MM.1S (cell line): ENCODE data around the gene AIRE.

Experiments
- DNase-seq: peaks from one replicate; pipeline ENCODE4 v3.0.0-alpha.2; 2015
- H2AFZ ChIP-seq: fragments of 300-600 bp; sonication (generic); 2 replicates; pipeline ENCODE4 v1.6.0; 2016; ENCODE audit warnings: antibody characterized with exemption, low read length
- H3F3A ChIP-seq: fragments of 300-600 bp; sonication (generic); 2 replicates; pipeline ENCODE4 v1.6.1; 2016; ENCODE audit warnings: mild to moderate bottlenecking, antibody characterized with exemption, low read length, moderate library complexity, mixed read lengths; ENCODE audit not compliant: insufficient read depth
- H3K27ac ChIP-seq: fragments of 300-600 bp; sonication (generic); 2 replicates; pipeline ENCODE4 v1.5.1; 2016; ENCODE audit warnings: mild to moderate bottlenecking, low read length
- H3K27me3 ChIP-seq: fragments of 300-600 bp; sonication (generic); replicated peaks from 2 replicates; pipeline ENCODE4 v1.6.0; 2016; ENCODE audit warnings: low read length; ENCODE audit not compliant: insufficient read depth
- H3K36me3 ChIP-seq: fragments of 300-600 bp; sonication (generic); replicated peaks from 2 replicates; pipeline ENCODE4 v1.6.1; 2016; ENCODE audit warnings: mild to moderate bottlenecking, low read length, mixed read lengths; ENCODE audit not compliant: insufficient read depth
- H3K4me1 ChIP-seq: fragments of 300-600 bp; sonication (generic); 2 replicates; pipeline ENCODE4 v1.6.1; 2016; ENCODE audit warnings: low read length, mixed read lengths
- H3K4me2 ChIP-seq: fragments of 300-600 bp; sonication (generic); 2 replicates; pipeline ENCODE4 v1.6.0; 2016; ENCODE audit warnings: low read depth, low read length
- H3K4me3 ChIP-seq: fragments of 300-600 bp; sonication (generic); 2 replicates; pipeline ENCODE4 v1.5.1; 2016; ENCODE audit warnings: low read length, mixed read lengths
- H3K79me2 ChIP-seq: fragments of 300-600 bp; sonication (generic); 2 replicates; pipeline ENCODE4 v1.6.1; 2016; ENCODE audit warnings: mixed run types, low read length, mixed read lengths
- H3K9ac ChIP-seq: fragments of 300-600 bp; sonication (generic); 2 replicates; pipeline ENCODE4 v1.6.1; 2016; ENCODE audit warnings: low read length, mixed read lengths
- H3K9me2 ChIP-seq: fragments of 300-600 bp; sonication (generic); replicated peaks from 2 replicates; pipeline ENCODE4 v1.6.1; 2016; ENCODE audit warnings: mild to moderate bottlenecking, low read length, mixed read lengths; ENCODE audit not compliant: insufficient read depth
- H3K9me3 ChIP-seq: fragments of 300-600 bp; sonication (generic); replicated peaks from 2 replicates; pipeline ENCODE4 v1.6.1; 2016; ENCODE audit warnings: mild to moderate bottlenecking, low read length, mixed read lengths; ENCODE audit not compliant: insufficient read depth
- H4K20me1 ChIP-seq: fragments of 300-600 bp; sonication (generic); 2 replicates; pipeline ENCODE4 v1.6.1; 2016; ENCODE audit warnings: mild to moderate bottlenecking, low read length, moderate library complexity, mixed read lengths; ENCODE audit not compliant: insufficient read depth
- CTCF ChIP-seq: fragments of 300-600 bp; sonication (generic); IDR thresholded peaks from 2 replicates; pipeline ENCODE4 v1.5.1; 2016; ENCODE audit warnings: antibody characterized with exemption, low read length, mixed read lengths
- EZH2 ChIP-seq: fragments of 300-600 bp; sonication (generic); optimal IDR thresholded peaks from 2 replicates; pipeline ENCODE3; 2017; ENCODE audit warnings: low read depth, mild to moderate bottlenecking, antibody characterized with exemption, low read length, mixed read lengths
- EZH2phosphoT487 ChIP-seq: fragments of 300-600 bp; sonication (generic); IDR thresholded peaks from 2 replicates; pipeline ENCODE4 v1.6.1; 2018; ENCODE audit warnings: antibody characterized with exemption, low read length

The AIRE gene

GRCh38 chr21:44269090-44269489 is 16.6 kb upstream of the AIRE start:
- no peaks in the 10 kb centered on the region for H3K4me1 ChIP-seq
- no peaks in the 10 kb centered on the region for H3K36me3 ChIP-seq
- H4K20me1 ChIP-seq = no peaks in the 10 kb centered on the region
- H3K9ac ChIP-seq = no peak overlapping the region
- no peak overlapping the region for H3K27ac ChIP-seq
- DNase-seq = no peak
- H3K4me3 ChIP-seq = no peak overlapping the region
- H3K27me3 ChIP-seq = peaks cover 23% of the 10 kb centered on the region
- no peaks in the 10 kb centered on the region for H3F3A ChIP-seq
- no peak overlapping the region for H2AFZ ChIP-seq
- H3K4me2 ChIP-seq = no peak overlapping the region
- TF ChIP-seq CTCF = no peak
- TF ChIP-seq EZH2phosphoT487 = no peak
- TF ChIP-seq EZH2 = no peak
- H3K79me2 ChIP-seq = no peaks in the 10 kb centered on the region
- no peaks in the 10 kb centered on the region for H3K9me2 ChIP-seq
- H3K9me3 ChIP-seq = no peaks in the 10 kb centered on the region

GRCh38 chr21:44271558-44272283 is 14.0 kb upstream of the AIRE start:
- no peaks in the 10 kb centered on the region for H4K20me1 ChIP-seq
- no peaks in the 10 kb centered on the region for H3K4me1 ChIP-seq
- H3K27ac ChIP-seq = no peak overlapping the region
- no peak overlapping the region for H2AFZ ChIP-seq
- TF ChIP-seq CTCF (no peak), EZH2phosphoT487 (no peak), EZH2 (no peak)
- no peaks in the 10 kb centered on the region for H3K36me3 ChIP-seq
- H3K27me3 ChIP-seq = peaks cover 28% of the 10 kb centered on the region
- no peak for DNase-seq
- no peaks in the 10 kb centered on the region for H3K9me2 ChIP-seq
- no peak overlapping the region for H3K9ac ChIP-seq
- no peaks in the 10 kb centered on the region for H3K9me3 ChIP-seq
- no peak overlapping the region for H3K4me2 ChIP-seq
- H3K4me3 ChIP-seq = no peak overlapping the region
- H3K79me2 ChIP-seq = no peaks in the 10 kb centered on the region
- H3F3A ChIP-seq = no peaks in the 10 kb centered on the region

- Histone ChIP-seq H3K4me2 (no peak overlapping the region), H3K36me3 (no peaks in the 10 kb centered on the region), H3F3A (no peaks in the 10 kb centered on the region), H3K4me3 (no peak overlapping the region), H3K27ac (no peak overlapping the region), H3K27me3 (peaks cover 28% of the 10 kb centered on the region), H3K9me3 (no peaks in the 10 kb centered on the region), H4K20me1 (no peaks in the 10 kb centered on the region), H3K4me1 (no peaks in the 10 kb centered on the region), H3K9ac (no peak overlapping the region), H3K9me2 (no peaks in the 10 kb centered on the region), H2AFZ (no peak overlapping the region), H3K79me2 (no peaks in the 10 kb centered on the region)
- no peak for DNase-seq
- no peak for TF ChIP-seq CTCF
- TF ChIP-seq EZH2phosphoT487 = no peak
- TF ChIP-seq EZH2 = no peak
These were observed 13.3 kb upstream of the AIRE start for GRCh38 chr21:44272284-44272858.
